ENCODE results near the gene VPS35L.

The VPS35L gene

GRCh38 chr16:19555186-19555937, at the start of gene VPS35L:
TSS of gene VPS35L (plus strand) at chr16:19555703. CDS start at chr16:19555730, 27 bp downstream.
- DNase-seq: peak; percentile 87

GRCh38 chr16:19506965-19507364, 48.5 kb upstream of the VPS35L start:
- DNase-seq: no peak

- no peak for DNase-seq
Observed at GRCh38 chr16:19507867-19508266, 47.6 kb upstream of the VPS35L start.

GRCh38 chr16:19512297-19512696, 43.2 kb upstream of the VPS35L start:
- no peak for DNase-seq

- DNase-seq: no peak
Observed at GRCh38 chr16:19513377-19514053, 42.0 kb upstream of the VPS35L start.

GRCh38 chr16:19515757-19516156, 39.7 kb upstream of the VPS35L start:
- no peak for DNase-seq

GRCh38 chr16:19517424-19518089, 37.9 kb upstream of the VPS35L start:
- no peak for DNase-seq

- no peak for DNase-seq
Observed at GRCh38 chr16:19518388-19518787, 37.1 kb upstream of the VPS35L start.

GRCh38 chr16:19520861-19521331, 34.6 kb upstream of the VPS35L start:
- DNase-seq: no peak

- DNase-seq: peak; percentile 87
Observed at GRCh38 chr16:19521471-19522396, 33.8 kb upstream of the VPS35L start, which contains the start of gene GDE1. TSS of gene GDE1 (minus strand) at chr16:19522098. CDS start at chr16:19521964, 134 bp downstream.

GRCh38 chr16:19522397-19522732, 33.1 kb upstream of the VPS35L start:
- no peak for DNase-seq

- no peak for DNase-seq
Observed at GRCh38 chr16:19522760-19523159, 32.7 kb upstream of the VPS35L start.

GRCh38 chr16:19523184-19523558, 32.3 kb upstream of the VPS35L start:
- no peak for DNase-seq

GRCh38 chr16:19523559-19524355, 31.7 kb upstream of the VPS35L start, which contains the start of gene CCP110:
TSS of gene CCP110 (plus strand) at chr16:19523942. CDS start at chr16:19527882, 3,940 bp downstream.
- peak; percentile 84 for DNase-seq

- DNase-seq: no peak
Observed at GRCh38 chr16:19524356-19524615, 31.2 kb upstream of the VPS35L start.

GRCh38 chr16:19524616-19525384, 30.7 kb upstream of the VPS35L start:
- peak; percentile 22 for DNase-seq

- no peak for DNase-seq
Observed at GRCh38 chr16:19525385-19525723, 30.1 kb upstream of the VPS35L start.

- DNase-seq: no peak
Observed at GRCh38 chr16:19527161-19527560, 28.3 kb upstream of the VPS35L start.

- no peak for DNase-seq
Observed at GRCh38 chr16:19528666-19529065, 26.8 kb upstream of the VPS35L start.

- no peak for DNase-seq
Observed at GRCh38 chr16:19532601-19533000, 22.9 kb upstream of the VPS35L start.

GRCh38 chr16:19540241-19540970, 15.1 kb upstream of the VPS35L start:
- no peak for DNase-seq

Data from NCI-H748 treated with DMSO at 0.1 percent for 48 hours (cell line).